Measurements from ENCODE around the gene ADGRL3. TPM values are rescaled to one million over a fixed set of nuclear protein-coding genes. Genes with fewer than 3 reads are reported as not detected.

ADGRL3 gene
- total and polyA plus RNA-seq, 4 donors, result 0.39 to 59.9 (median 2.9) TPM

DNA sequence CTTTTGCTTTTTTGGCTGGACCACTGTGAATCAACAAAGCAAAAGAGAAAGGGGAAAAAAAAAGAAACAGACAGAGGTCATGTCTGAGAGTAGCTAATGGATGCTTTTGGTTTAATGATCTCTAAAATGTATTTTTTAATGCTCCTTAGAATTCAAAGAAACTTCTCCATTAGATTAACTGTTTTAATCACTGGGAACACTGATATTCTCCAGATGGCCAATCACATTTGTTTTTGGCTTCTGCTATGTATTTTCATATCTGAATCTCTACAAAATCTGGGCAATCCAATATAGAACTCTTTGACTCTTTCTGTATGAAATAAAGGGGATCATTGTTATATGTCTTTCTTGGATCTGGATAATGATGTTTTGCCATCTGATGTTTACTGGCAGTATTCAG is 278.2 kb downstream of the ADGRL3 start:
- Histone ChIP-seq H3K27ac (ENCODE audit: low read depth in 1 of 2, low read length in 1 of 2) (no peak overlapping the region), H3K4me1 (ENCODE audit: control insufficient read depth in 5 of 5, insufficient read depth in 5 of 5, low read length in 5 of 5) (peaks cover 0 to 5% (median 0%) of the 10 kb centered on the region in 5 donors), H3K36me3 (ENCODE audit: control insufficient read depth in 4 of 4, insufficient read depth in 4 of 4, low read length in 4 of 4) (no peaks in the 10 kb centered on the region), H3K27me3 (ENCODE audit: control insufficient read depth in 3 of 3, insufficient read depth in 3 of 3, low read length in 2 of 3) (no peaks in the 10 kb centered on the region), H3K4me3 (no peak overlapping the region), H3K9me3 (ENCODE audit: control insufficient read depth in 4 of 4, insufficient read depth in 3 of 4, low read length in 3 of 4) (no peaks in the 10 kb centered on the region), H3K9ac (ENCODE audit: insufficient read depth in 1 of 2, low read length in 2 of 2) (no peak overlapping the region)
- DNase-seq, result peak in 2 of 3 donors; percentile 14 to 26
- ATAC-seq (ENCODE audit: insufficient read depth, low FRiP score), result no peak
- TF ChIP-seq, protein P1, sequence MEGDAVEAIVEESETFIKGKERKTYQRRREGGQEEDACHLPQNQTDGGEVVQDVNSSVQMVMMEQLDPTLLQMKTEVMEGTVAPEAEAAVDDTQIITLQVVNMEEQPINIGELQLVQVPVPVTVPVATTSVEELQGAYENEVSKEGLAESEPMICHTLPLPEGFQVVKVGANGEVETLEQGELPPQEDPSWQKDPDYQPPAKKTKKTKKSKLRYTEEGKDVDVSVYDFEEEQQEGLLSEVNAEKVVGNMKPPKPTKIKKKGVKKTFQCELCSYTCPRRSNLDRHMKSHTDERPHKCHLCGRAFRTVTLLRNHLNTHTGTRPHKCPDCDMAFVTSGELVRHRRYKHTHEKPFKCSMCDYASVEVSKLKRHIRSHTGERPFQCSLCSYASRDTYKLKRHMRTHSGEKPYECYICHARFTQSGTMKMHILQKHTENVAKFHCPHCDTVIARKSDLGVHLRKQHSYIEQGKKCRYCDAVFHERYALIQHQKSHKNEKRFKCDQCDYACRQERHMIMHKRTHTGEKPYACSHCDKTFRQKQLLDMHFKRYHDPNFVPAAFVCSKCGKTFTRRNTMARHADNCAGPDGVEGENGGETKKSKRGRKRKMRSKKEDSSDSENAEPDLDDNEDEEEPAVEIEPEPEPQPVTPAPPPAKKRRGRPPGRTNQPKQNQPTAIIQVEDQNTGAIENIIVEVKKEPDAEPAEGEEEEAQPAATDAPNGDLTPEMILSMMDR (IDR thresholded peaks at IDR 0.05; ENCODE audit: control extremely low read depth, extremely low read depth), result no peak

DNA sequence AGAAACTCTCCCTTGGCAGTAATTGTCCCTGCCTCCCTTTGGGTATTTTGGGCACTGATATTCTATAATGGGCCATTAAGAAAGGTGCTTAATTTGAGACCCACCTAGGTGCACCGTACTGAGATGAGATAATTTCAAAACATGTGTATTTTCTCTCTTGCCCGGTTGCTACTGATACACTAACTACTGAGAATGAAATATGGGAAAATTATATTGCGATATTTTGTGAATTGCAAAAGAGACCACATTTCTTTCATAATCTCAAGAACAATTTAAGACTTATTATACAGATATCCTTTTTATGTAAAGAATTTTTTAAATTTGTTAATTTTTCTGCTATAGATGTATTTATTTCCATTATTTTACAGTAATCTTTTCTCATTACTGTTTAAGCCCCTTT is 284.9 kb downstream of the ADGRL3 start:
- no peak for ATAC-seq (ENCODE audit: insufficient read depth, low FRiP score)
- Histone ChIP-seq H3K4me1 (ENCODE audit: control insufficient read depth in 5 of 5, insufficient read depth in 5 of 5, low read length in 5 of 5) (no peaks in the 10 kb centered on the region), H3K9ac (ENCODE audit: insufficient read depth in 1 of 2, low read length in 2 of 2) (no peak overlapping the region), H3K27me3 (ENCODE audit: control insufficient read depth in 3 of 3, insufficient read depth in 3 of 3, low read length in 2 of 3) (no peaks in the 10 kb centered on the region), H3K9me3 (ENCODE audit: control insufficient read depth in 4 of 4, insufficient read depth in 3 of 4, low read length in 3 of 4) (no peaks in the 10 kb centered on the region), H3K4me3 (no peak overlapping the region), H3K27ac (ENCODE audit: low read depth in 1 of 2, low read length in 1 of 2) (no peak overlapping the region), H3K36me3 (ENCODE audit: control insufficient read depth in 4 of 4, insufficient read depth in 4 of 4, low read length in 4 of 4) (no peaks in the 10 kb centered on the region)
- 50 to 75% methylated on average over 3 of the region's 3 CpGs for WGBS, 2 donors
- no peak for DNase-seq
- TF ChIP-seq, protein P1 (IDR thresholded peaks at IDR 0.05; ENCODE audit: control extremely low read depth, extremely low read depth), result no peak

DNA sequence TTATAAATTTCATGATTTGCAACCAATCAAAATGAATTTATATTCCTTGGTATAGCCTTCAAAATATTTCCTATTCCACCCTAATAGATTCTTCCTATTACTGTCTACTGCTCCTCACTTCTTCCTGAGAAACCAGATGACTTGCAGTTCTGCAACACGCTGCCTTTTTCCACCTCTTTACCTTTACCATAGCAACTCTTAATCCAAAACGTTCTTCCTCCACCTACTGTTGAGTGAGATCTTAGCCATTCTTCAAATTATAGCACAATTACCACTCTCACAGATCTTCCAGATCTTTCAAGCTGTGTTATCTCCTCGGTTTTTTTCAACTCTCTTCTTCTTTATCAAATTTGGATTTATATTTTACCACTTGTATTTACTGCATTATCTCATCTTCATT is 289.8 kb downstream of the ADGRL3 start:
- ATAC-seq (ENCODE audit: insufficient read depth, low FRiP score) (no peak), DNase-seq (no peak)
- H3K27ac ChIP-seq (ENCODE audit: low read depth in 1 of 2, low read length in 1 of 2), result no peak overlapping the region
- no peak overlapping the region for H3K9ac ChIP-seq (ENCODE audit: insufficient read depth in 1 of 2, low read length in 2 of 2)
- 24 to 47% methylated on average over 3 of the region's 3 CpGs for WGBS, 2 donors
- H3K27me3 ChIP-seq (ENCODE audit: control insufficient read depth in 3 of 3, insufficient read depth in 3 of 3, low read length in 2 of 3), result no peaks in the 10 kb centered on the region
- H3K4me1 ChIP-seq (ENCODE audit: control insufficient read depth in 5 of 5, insufficient read depth in 5 of 5, low read length in 5 of 5), result no peaks in the 10 kb centered on the region
- no peak overlapping the region for H3K4me3 ChIP-seq
- no peaks in the 10 kb centered on the region for H3K36me3 ChIP-seq (ENCODE audit: control insufficient read depth in 4 of 4, insufficient read depth in 4 of 4, low read length in 4 of 4)
- H3K9me3 ChIP-seq (ENCODE audit: control insufficient read depth in 4 of 4, insufficient read depth in 3 of 4, low read length in 3 of 4), result no peaks in the 10 kb centered on the region
- TF ChIP-seq, protein P1 (IDR thresholded peaks at IDR 0.05; ENCODE audit: control extremely low read depth, extremely low read depth), result no peak

DNA sequence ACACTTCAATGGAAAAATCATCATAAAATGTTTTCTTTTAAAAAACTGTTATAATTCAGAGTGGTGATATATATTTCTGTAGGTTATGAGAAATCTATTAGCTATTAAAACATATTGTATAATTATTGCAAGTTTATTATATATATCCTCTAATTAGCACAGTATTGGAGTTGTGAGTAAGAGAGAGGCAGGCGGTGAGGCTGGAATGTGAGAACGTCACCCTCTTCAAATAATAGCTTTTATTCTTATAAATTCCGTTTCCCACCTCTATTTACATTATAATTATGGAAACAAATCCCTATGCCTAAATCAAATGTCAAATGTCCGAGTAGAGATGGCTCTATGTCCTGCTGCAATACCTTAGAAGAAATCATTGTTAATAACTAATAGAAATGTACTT is 292.9 kb downstream of the ADGRL3 start:
- TF ChIP-seq, protein P1 (IDR thresholded peaks at IDR 0.05; ENCODE audit: control extremely low read depth, extremely low read depth), result no peak
- Histone ChIP-seq H3K4me1 (ENCODE audit: control insufficient read depth in 5 of 5, insufficient read depth in 5 of 5, low read length in 5 of 5) (no peaks in the 10 kb centered on the region), H3K27ac (ENCODE audit: low read depth in 1 of 2, low read length in 1 of 2) (no peak overlapping the region), H3K36me3 (ENCODE audit: control insufficient read depth in 4 of 4, insufficient read depth in 4 of 4, low read length in 4 of 4) (no peaks in the 10 kb centered on the region), H3K9ac (ENCODE audit: insufficient read depth in 1 of 2, low read length in 2 of 2) (peak overlapping the region in 1 of 2 donors; percentile 37), H3K27me3 (ENCODE audit: control insufficient read depth in 3 of 3, insufficient read depth in 3 of 3, low read length in 2 of 3) (no peaks in the 10 kb centered on the region), H3K4me3 (no peak overlapping the region), H3K9me3 (ENCODE audit: control insufficient read depth in 4 of 4, insufficient read depth in 3 of 4, low read length in 3 of 4) (no peaks in the 10 kb centered on the region)
- 64 to 71% methylated on average over 4 of the region's 4 CpGs for WGBS, 2 donors
- DNase-seq (no peak), ATAC-seq (ENCODE audit: insufficient read depth, low FRiP score) (no peak)
